GM19468 (cell line): Measurements from ENCODE around the gene PLAAT3.
"Not testable (repeated sequence)": the region's sequence is repeated elsewhere in the genome, so short reads cannot be mapped to it uniquely, and the experiment has no call there.

ENCODE experiments used
- ATAC-seq: cut with Tn5 transposase; IDR thresholded peaks from one replicate; pipeline ENCODE4 v1.9.1; 2021; ENCODE audit warnings: mild to moderate bottlenecking, moderate library complexity, moderate number of reproducible peaks; ENCODE audit not compliant: unreplicated experiment; ENCODE audit errors: extremely low read depth

The PLAAT3 gene

GRCh38 chr11:63548178-63548577 lies 66.1 kb downstream of the PLAAT3 start:
- no peak for ATAC-seq

GRCh38 chr11:63547061-63547460 lies 67.2 kb downstream of the PLAAT3 start:
- ATAC-seq = no peak

- ATAC-seq = no peak
These were observed 70.5 kb downstream of the PLAAT3 start for GRCh38 chr11:63543711-63544110.

- ATAC-seq = not testable (repeated sequence)
These were observed 71.7 kb downstream of the PLAAT3 start for GRCh38 chr11:63542506-63542905.

GRCh38 chr11:63537293-63538101 lies 76.7 kb downstream of the PLAAT3 start:
- ATAC-seq = no peak

- ATAC-seq = no peak
These were observed 77.5 kb downstream of the PLAAT3 start, which contains the start of gene PLAAT4 for GRCh38 chr11:63536669-63537292. Gene PLAAT4 (plus strand): TSS chr11:63536808. CDS start chr11:63536869, 61 bp downstream.

- no peak for ATAC-seq
These were observed 78.5 kb downstream of the PLAAT3 start for GRCh38 chr11:63535734-63536133.

- ATAC-seq = no peak
These were observed 79.3 kb downstream of the PLAAT3 start for GRCh38 chr11:63534895-63535461.

GRCh38 chr11:63534076-63534475 lies 80.2 kb downstream of the PLAAT3 start:
- ATAC-seq = no peak

- no peak for ATAC-seq
These were observed 81.3 kb downstream of the PLAAT3 start for GRCh38 chr11:63532799-63533475.

GRCh38 chr11:63532117-63532516 lies 82.1 kb downstream of the PLAAT3 start:
- no peak for ATAC-seq

GRCh38 chr11:63531074-63531792 lies 83.0 kb downstream of the PLAAT3 start:
- ATAC-seq = peak; percentile 62

GRCh38 chr11:63530021-63530420 lies 84.2 kb downstream of the PLAAT3 start:
- ATAC-seq = no peak

GRCh38 chr11:63529373-63529772 lies 84.9 kb downstream of the PLAAT3 start:
- ATAC-seq = not testable (repeated sequence)

GRCh38 chr11:63528729-63529278 lies 85.4 kb downstream of the PLAAT3 start:
- not testable (repeated sequence) for ATAC-seq

GRCh38 chr11:63528156-63528555 lies 86.1 kb downstream of the PLAAT3 start:
- ATAC-seq = not testable (repeated sequence)

GRCh38 chr11:63527667-63528066 lies 86.6 kb downstream of the PLAAT3 start:
- ATAC-seq = no peak
